WTC11 (cell line): ENCODE results near the gene PDK1. TPM values are rescaled to one million over a fixed set of nuclear protein-coding genes. Genes with fewer than 3 reads are reported as not detected.

ENCODE experiments used
- ATAC-seq: fragments of 200-7000 bp; cut with Tn5 transposase; 2 replicates; pipeline ENCODE4 v1.10.0; 2021; ENCODE audit warnings: mild to moderate bottlenecking, moderate library complexity
- CTCF ChIA-PET: fragments of 300-600 bp; sonication (Branson Sonifier 250); formaldehyde crosslinking; loops from one replicate; lab custom pipeline; 2021; ENCODE audit warnings: antibody characterized with exemption; lab: Charles Lee
- POLR2A ChIA-PET: fragments of 350-600 bp; sonication (Branson Sonifier 250); formaldehyde crosslinking; loops from one replicate; lab custom pipeline; 2021; ENCODE audit warnings: antibody characterized with exemption; lab: Charles Lee
- DNase-seq: peaks from one replicate; pipeline ENCODE4 v3.0.0; 2021; ENCODE audit warnings: low spot score
- H3K27ac Mint-ChIP-seq: 2 replicates; pipeline ENCODE4 v1.8.0; 2021; ENCODE audit warnings: mixed read lengths
- H3K27me3 Mint-ChIP-seq: 2 replicates; pipeline ENCODE4 v1.8.0; 2021; ENCODE audit warnings: low read depth, mild to moderate bottlenecking, moderate library complexity, mixed read lengths
- H3K36me3 Mint-ChIP-seq: 2 replicates; pipeline ENCODE4 v1.8.0; 2021; ENCODE audit warnings: mixed read lengths
- H3K4me1 Mint-ChIP-seq: 2 replicates; pipeline ENCODE4 v1.8.0; 2022; ENCODE audit warnings: mixed read lengths
- H3K4me3 Mint-ChIP-seq: 2 replicates; pipeline ENCODE4 v1.8.0; 2021; ENCODE audit warnings: mild to moderate bottlenecking, moderate library complexity, mixed read lengths
- H3K9me3 Mint-ChIP-seq: 2 replicates; pipeline ENCODE4 v1.8.0; 2021; ENCODE audit warnings: mixed read lengths
- AFF4 ChIP-seq: sonication (generic); formaldehyde crosslinking; IDR thresholded peaks from 2 replicates; pipeline ENCODE4 v1.8.1; 2023; ENCODE audit warnings: mild to moderate bottlenecking, missing genetic modification reagents, borderline replicate concordance
- CREM ChIP-seq: sonication (generic); formaldehyde crosslinking; IDR thresholded peaks from 2 replicates; pipeline ENCODE4 v1.8.1; 2022; ENCODE audit warnings: mild to moderate bottlenecking, missing genetic modification reagents, moderate library complexity
- E2F5 ChIP-seq: sonication (generic); formaldehyde crosslinking; IDR thresholded peaks from 2 replicates; pipeline ENCODE4 v1.8.1; 2022; ENCODE audit warnings: mild to moderate bottlenecking, moderate library complexity, missing genetic modification reagents
- ESRRA ChIP-seq: sonication (generic); formaldehyde crosslinking; IDR thresholded peaks from 2 replicates; pipeline ENCODE4 v1.8.1; 2022; ENCODE audit warnings: mild to moderate bottlenecking, missing genetic modification reagents, borderline replicate concordance
- FOXP1 ChIP-seq: sonication (generic); formaldehyde crosslinking; IDR thresholded peaks from 2 replicates; pipeline ENCODE4 v1.8.0; 2022; ENCODE audit warnings: missing genetic modification reagents, mild to moderate bottlenecking, moderate library complexity, borderline replicate concordance
- GTF2I ChIP-seq: fragments of 250-450 bp; sonication (Bioruptor Pico); conservative IDR thresholded peaks from 2 replicates; pipeline ENCODE4 v1.4.0; 2021; ENCODE audit warnings: mild to moderate bottlenecking
- HMGA2 ChIP-seq: fragments of 250-450 bp; sonication (Bioruptor Pico); IDR thresholded peaks from 2 replicates; pipeline ENCODE4 v1.4.0; 2021; ENCODE audit warnings: mild to moderate bottlenecking, moderate library complexity
- JAZF1 ChIP-seq: fragments of 250-450 bp; sonication (Bioruptor Pico); IDR thresholded peaks from 2 replicates; pipeline ENCODE4 v1.9.0; 2021; ENCODE audit warnings: moderate library complexity, mild to moderate bottlenecking, inconsistent platforms
- MXD4 ChIP-seq: fragments of 250-450 bp; sonication (Bioruptor Pico); IDR thresholded peaks from 2 replicates; pipeline ENCODE4 v1.8.0; 2021; ENCODE audit warnings: mild to moderate bottlenecking, moderate library complexity, borderline replicate concordance
- NR3C1 ChIP-seq: sonication (generic); formaldehyde crosslinking; conservative IDR thresholded peaks from 2 replicates; pipeline ENCODE4 v1.8.1; 2023; ENCODE audit warnings: low read depth, mild to moderate bottlenecking, missing genetic modification reagents
- RELA ChIP-seq: sonication (generic); formaldehyde crosslinking; IDR thresholded peaks from 2 replicates; pipeline ENCODE4 v1.8.1; 2022; ENCODE audit warnings: missing genetic modification reagents, mild to moderate bottlenecking, borderline replicate concordance
- SP1 ChIP-seq: sonication (generic); formaldehyde crosslinking; conservative IDR thresholded peaks from 2 replicates; pipeline ENCODE4 v1.8.1; 2022; ENCODE audit warnings: missing genetic modification reagents
- ZNF121 ChIP-seq: sonication (generic); formaldehyde crosslinking; IDR thresholded peaks from 2 replicates; pipeline ENCODE4 v1.8.0; 2023; ENCODE audit warnings: missing genetic modification reagents
- ZNF138 ChIP-seq: sonication (generic); formaldehyde crosslinking; conservative IDR thresholded peaks from 2 replicates; pipeline ENCODE4 v1.8.1; 2022; ENCODE audit warnings: mild to moderate bottlenecking, moderate library complexity, missing genetic modification reagents
- ZNF416 ChIP-seq: fragments of 250-450 bp; sonication (Bioruptor Pico); IDR thresholded peaks from 2 replicates; pipeline ENCODE4 v1.9.0; 2021; ENCODE audit warnings: mild to moderate bottlenecking, inconsistent platforms
- total RNA-seq: library from RNA; stranded (reverse); gene quantifications from 3 replicates; pipeline ENCODE4 v1.2.3, GENCODE V29; 2021
- TF ChIP-seq, protein P1 (sequence below): fragments of 250-450 bp; sonication (Bioruptor Pico); conservative IDR thresholded peaks from 2 replicates; pipeline ENCODE4 v1.9.0; 2021; ENCODE audit warnings: mild to moderate bottlenecking
- TF ChIP-seq, protein P2 (sequence below): sonication (generic); formaldehyde crosslinking; conservative IDR thresholded peaks from 2 replicates; pipeline ENCODE4 v1.8.1; 2022; ENCODE audit warnings: mild to moderate bottlenecking, missing genetic modification reagents
- TF ChIP-seq, protein P3 (sequence below): fragments of 250-450 bp; sonication (Bioruptor Pico); IDR thresholded peaks from 2 replicates; pipeline ENCODE4 v1.9.0; 2021; ENCODE audit warnings: mild to moderate bottlenecking, borderline replicate concordance

Gene PDK1
- total RNA-seq, 1 experiment from 2014 or later = 22.9 TPM

GRCh38 chr2:172607379-172607928, 51.6 kb downstream of the PDK1 start:
- TF ChIP-seq, protein P1, sequence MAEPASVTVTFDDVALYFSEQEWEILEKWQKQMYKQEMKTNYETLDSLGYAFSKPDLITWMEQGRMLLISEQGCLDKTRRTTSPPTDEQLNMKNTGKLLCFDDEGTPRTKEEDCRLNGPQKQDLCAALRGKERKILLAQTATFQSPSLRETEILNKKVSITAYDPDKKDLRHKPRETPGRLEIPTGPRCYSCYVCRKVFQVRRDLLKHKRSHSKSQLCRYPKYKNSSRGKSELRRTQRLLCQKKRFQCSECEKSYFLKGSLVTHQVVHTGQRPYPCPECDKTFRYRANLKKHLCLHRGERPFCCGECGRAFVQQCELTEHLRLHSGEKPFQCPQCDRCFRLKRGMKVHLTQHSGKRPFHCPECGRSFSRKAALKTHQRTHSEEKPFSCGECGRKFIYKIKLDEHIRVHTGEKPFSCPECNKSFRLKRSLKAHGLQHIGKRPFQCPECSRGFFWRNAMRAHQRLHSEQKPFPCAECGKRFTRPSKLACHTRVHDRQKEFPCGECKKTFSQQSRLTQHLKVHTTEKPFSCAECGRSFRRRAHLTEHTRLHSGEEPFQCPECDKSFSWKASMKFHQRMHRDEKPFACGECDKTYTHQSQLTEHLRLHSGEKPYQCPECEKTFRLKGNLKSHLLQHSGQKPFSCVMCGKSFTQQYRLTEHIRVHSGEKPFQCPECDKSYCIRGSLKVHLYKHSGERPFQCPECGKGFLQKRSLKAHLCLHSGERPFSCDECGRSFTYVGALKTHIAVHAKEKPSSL (CRISPR knock-in tag) = no peak
- no peak for TF ChIP-seq ZNF121 (CRISPR knock-in tag)
- no peak for TF ChIP-seq AFF4 (CRISPR knock-in tag)
- no peak for TF ChIP-seq JAZF1 (CRISPR knock-in tag)
- no peak for TF ChIP-seq E2F5 (CRISPR knock-in tag)
- TF ChIP-seq HMGA2 (CRISPR knock-in tag) = no peak
- H3K27me3 Mint-ChIP-seq = no peaks in the 10 kb centered on the region
- POLR2A ChIA-PET = no interaction called here
- DNase-seq (no peak), ATAC-seq (no peak)
- H3K9me3 Mint-ChIP-seq = no peaks in the 10 kb centered on the region
- CTCF ChIA-PET = no interaction called here
- peaks cover 38% of the 10 kb centered on the region for H3K36me3 Mint-ChIP-seq
- no peak overlapping the region for H3K4me3 Mint-ChIP-seq
- no peak overlapping the region for H3K27ac Mint-ChIP-seq
- H3K4me1 Mint-ChIP-seq = no peaks in the 10 kb centered on the region

GRCh38 chr2:172609488-172609887, 53.6 kb downstream of the PDK1 start:
- DNase-seq (no peak), ATAC-seq (no peak)

More at GRCh38 chr2:172609488-172609887, 53.6 kb downstream of the PDK1 start:
- TF ChIP-seq GTF2I (CRISPR knock-in tag) = no peak
- TF ChIP-seq SP1 (CRISPR knock-in tag) = no peak
- TF ChIP-seq, protein P2, sequence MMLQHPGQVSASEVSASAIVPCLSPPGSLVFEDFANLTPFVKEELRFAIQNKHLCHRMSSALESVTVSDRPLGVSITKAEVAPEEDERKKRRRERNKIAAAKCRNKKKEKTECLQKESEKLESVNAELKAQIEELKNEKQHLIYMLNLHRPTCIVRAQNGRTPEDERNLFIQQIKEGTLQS (CRISPR knock-in tag) = no peak
- TF ChIP-seq MXD4 = no peak
- TF ChIP-seq, protein P3, sequence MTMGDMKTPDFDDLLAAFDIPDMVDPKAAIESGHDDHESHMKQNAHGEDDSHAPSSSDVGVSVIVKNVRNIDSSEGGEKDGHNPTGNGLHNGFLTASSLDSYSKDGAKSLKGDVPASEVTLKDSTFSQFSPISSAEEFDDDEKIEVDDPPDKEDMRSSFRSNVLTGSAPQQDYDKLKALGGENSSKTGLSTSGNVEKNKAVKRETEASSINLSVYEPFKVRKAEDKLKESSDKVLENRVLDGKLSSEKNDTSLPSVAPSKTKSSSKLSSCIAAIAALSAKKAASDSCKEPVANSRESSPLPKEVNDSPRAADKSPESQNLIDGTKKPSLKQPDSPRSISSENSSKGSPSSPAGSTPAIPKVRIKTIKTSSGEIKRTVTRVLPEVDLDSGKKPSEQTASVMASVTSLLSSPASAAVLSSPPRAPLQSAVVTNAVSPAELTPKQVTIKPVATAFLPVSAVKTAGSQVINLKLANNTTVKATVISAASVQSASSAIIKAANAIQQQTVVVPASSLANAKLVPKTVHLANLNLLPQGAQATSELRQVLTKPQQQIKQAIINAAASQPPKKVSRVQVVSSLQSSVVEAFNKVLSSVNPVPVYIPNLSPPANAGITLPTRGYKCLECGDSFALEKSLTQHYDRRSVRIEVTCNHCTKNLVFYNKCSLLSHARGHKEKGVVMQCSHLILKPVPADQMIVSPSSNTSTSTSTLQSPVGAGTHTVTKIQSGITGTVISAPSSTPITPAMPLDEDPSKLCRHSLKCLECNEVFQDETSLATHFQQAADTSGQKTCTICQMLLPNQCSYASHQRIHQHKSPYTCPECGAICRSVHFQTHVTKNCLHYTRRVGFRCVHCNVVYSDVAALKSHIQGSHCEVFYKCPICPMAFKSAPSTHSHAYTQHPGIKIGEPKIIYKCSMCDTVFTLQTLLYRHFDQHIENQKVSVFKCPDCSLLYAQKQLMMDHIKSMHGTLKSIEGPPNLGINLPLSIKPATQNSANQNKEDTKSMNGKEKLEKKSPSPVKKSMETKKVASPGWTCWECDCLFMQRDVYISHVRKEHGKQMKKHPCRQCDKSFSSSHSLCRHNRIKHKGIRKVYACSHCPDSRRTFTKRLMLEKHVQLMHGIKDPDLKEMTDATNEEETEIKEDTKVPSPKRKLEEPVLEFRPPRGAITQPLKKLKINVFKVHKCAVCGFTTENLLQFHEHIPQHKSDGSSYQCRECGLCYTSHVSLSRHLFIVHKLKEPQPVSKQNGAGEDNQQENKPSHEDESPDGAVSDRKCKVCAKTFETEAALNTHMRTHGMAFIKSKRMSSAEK (CRISPR knock-in tag) = no peak
- no peak for TF ChIP-seq ZNF138 (CRISPR knock-in tag)
- TF ChIP-seq, protein P1 (CRISPR knock-in tag) = no peak
- no peak for TF ChIP-seq FOXP1 (CRISPR knock-in tag)
- no peak for TF ChIP-seq RELA
- TF ChIP-seq NR3C1 (CRISPR knock-in tag) = no peak
- no peak for TF ChIP-seq ZNF416 (CRISPR knock-in tag)
- no peak for TF ChIP-seq CREM
- TF ChIP-seq ESRRA (CRISPR knock-in tag) = no peak
- Mint-ChIP-seq H3K36me3 (peaks cover 22% of the 10 kb centered on the region), H3K4me1 (peaks cover 5% of the 10 kb centered on the region; the same call in 1 of the 2 replicates), H3K27ac (no peak overlapping the region), H3K27me3 (no peaks in the 10 kb centered on the region), H3K9me3 (no peaks in the 10 kb centered on the region), H3K4me3 (no peak overlapping the region)
- POLR2A ChIA-PET = no interaction called here
- CTCF ChIA-PET = no interaction called here
